ENCODE measurements around the gene ETHE1.
A peak's percentile ranks its signal among the peaks of the same experiment; 100 is the strongest.

ETHE1 gene, protein sequence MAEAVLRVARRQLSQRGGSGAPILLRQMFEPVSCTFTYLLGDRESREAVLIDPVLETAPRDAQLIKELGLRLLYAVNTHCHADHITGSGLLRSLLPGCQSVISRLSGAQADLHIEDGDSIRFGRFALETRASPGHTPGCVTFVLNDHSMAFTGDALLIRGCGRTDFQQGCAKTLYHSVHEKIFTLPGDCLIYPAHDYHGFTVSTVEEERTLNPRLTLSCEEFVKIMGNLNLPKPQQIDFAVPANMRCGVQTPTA
- total RNA-seq = 11.2 to 13.5 reads per million in 2 donors

DNA sequence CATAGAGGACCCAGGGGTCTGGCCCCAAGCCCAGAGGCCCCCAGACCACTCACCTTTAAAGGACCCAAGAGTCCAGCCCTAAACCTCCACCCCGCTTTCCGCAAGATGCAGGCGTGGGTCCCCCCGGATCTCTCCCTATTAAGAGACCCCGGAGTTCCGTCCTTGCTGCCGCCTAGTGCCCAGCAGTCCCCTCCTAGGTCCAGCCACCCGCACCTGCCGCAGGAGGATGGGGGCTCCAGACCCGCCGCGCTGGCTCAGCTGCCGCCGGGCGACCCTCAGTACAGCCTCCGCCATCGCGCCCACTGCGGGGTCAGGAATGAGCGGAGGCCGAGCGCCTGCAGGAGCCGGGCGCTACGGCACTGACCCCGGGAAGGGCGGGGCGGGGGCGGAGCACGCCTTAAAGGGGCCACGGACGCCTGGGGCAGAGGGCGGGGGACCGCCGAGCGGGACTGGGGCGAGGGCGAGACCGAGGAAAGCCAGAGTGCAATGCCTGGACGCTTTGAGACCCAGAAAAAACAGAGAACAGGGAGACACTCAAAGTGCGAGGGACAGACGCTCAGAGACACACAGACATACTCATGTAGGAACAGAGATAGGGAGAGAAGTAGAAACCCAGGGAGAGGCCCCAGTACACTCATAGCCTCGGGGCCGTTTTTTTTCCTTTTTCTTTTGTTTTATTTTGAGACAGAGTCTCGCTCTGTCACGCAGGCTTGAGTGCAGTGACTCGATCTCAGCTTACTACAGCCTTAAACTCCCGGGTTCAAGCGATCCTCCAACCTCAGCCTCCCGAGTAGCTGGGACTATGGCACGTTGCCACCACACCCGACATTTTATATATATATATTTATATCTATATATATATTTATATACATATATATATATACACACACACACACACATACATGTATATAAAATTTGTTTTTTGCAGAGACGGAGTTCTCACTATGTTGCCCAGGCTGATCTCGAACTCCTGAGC is at the start of gene ETHE1:
TSS of gene ETHE1 (minus strand) at position 318 of the 976 bp plus-strand sequence. CDS start at position 294, 24 bp downstream.
- peak; percentile 41 to 83 (median 60) for DNase-seq

DNA sequence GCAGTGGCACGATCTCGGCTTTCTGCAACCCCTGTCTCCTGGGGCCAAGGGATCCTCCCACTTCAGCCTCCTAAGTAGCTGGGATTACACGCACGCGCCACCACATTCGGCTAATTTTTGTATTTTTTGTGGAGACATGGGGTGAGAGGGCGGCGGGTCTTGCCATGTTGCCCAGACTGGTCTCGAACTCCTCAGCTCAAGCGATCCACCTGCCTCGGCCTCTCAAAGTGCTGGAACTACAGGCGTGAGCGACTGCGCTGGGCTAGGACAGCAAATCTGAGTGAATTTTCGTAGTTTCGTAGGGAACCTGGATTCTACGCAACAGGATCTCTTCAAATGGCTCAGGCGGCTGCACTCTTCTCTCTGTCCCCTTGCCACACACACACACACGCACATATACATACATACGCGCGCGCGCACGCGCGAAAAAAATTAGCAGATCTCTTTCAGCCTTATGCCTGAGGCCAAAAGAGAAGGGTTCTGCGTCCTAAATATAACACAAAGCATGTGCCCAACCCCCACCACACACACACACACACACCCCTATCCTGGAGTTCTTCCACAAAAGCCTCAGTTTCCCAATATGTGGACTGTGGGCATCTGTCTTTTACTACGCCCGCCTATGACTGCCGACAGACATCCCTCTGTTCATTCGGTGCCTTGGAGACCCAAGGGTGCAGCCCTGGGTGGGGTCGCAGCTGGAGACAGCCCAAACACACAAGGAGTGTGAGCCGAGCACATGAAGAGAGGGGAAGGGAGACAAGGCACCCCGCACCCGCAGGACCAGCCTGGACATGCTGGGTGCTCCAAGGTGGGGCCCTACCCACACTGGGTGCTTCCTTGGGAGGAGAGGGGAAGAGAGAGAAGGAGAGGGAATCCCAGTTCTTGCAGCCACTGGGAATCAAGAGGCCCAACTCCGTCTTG is 49.2 kb upstream of the ETHE1 start:
- DNase-seq = no peak

- peak; percentile 91 to 99 (median 94) for DNase-seq
Observed at GRCh38 chr19:43575156-43575950, 48.4 kb upstream of the ETHE1 start, which contains the start of the genes PINLYP and XRCC1. PINLYP (plus strand) TSS chr19:43575801; CDS start chr19:43577192, 1,391 bp downstream. XRCC1 (minus strand) TSS chr19:43575527; CDS start chr19:43575458, 69 bp downstream.

- DNase-seq = no peak
Observed at GRCh38 chr19:43574424-43575155, 47.6 kb upstream of the ETHE1 start.

DNA sequence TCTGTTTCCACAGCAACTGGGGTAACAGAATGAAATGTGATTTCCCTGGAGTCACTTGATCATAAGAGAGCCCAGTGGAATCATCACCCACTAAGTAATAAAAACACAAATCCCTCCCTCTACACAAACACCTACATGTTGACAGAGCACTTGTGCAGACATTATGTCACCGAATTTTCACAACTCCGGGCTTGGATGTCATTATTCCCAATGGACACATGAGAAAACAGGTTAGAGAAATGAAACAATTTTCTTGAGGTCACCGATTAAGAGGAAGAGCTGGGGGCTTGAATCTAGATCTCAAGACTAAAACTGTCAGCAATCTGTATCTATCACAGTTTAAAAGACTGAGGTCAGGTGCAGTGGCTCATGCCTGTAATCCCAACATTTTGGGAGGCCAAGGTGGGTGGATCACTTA is 45.2 kb upstream of the ETHE1 start:
- DNase-seq = no peak

DNA sequence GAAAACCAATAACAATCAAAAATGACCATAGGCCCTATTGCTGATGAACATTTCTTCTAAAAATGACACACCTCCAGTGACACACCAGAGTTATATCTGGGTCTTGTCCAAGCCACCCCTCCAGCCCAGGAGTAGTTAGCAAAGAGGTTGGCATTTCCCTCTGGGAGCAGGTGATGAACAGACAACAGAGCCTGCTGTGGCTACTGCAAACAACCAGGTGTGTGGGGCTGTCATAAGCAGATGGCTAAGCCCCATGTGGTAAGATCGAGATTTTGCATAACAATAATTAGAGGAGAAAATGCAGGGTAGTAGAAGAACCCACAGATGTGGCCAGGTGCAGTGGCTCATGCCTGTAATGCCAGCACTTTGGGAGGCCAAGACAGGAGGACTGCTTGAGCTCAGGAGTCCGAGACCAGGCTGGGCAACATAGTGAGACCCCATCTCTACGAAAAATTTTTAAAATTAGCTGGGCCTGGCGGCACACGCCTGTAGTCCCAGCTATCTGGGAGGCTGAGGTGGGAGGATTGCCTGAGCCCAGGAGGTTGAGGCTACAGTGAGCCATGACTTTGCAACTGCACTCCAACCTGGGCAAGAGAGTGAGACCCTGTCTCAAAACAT is 43.3 kb upstream of the ETHE1 start:
- no peak for DNase-seq

DNA sequence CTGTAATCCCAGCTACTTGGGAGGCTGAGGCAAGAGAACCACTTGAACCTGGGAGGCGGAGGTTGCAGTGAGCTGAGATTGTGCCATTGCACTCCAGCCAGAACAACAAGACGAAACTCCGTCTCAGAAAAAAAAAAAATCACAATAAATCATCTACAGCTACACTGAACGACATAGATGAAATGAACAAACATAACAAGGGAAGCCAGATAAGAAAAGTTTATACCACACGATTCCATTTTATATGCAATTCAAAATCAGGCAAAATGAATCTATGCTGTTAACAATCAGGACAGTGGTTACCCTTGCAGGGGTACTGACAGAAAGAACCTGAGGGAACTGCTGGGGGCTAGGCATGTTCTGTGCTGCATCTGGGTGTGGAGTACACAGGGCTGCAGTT is 42.7 kb upstream of the ETHE1 start:
- no peak for DNase-seq

GRCh38 chr19:43564800-43565199 is 37.8 kb upstream of the ETHE1 start:
- no peak for DNase-seq

DNA sequence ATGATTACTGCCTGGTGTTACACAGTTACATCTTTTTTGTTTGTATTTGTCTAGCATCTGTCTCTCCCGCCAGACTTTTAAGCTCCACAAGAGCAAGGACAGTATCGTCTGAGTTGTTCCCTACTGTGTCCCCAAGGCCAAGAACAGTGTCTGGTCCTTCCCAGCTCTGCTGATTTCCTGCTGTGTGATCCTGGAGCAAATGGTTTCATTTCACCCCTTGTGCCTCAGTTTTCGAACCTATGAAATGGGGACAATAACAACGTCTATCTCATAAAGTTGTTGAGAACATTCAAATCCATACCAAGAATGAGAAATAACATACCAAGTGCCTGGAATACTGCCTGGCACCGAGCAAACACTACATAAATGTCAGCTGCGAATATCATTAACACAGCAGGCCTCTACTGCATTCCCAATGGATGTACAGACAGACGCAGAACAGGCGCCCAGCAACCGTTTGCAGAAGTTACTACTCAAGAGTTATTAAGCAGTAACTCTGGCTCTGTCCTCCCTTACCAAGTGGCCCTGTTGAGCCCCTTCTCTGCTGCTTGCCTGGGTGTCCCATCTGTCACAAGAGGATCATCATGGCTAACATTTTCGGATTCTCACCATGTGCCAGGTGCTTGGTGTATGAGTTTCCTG is 36.9 kb upstream of the ETHE1 start:
- no peak for DNase-seq

DNA sequence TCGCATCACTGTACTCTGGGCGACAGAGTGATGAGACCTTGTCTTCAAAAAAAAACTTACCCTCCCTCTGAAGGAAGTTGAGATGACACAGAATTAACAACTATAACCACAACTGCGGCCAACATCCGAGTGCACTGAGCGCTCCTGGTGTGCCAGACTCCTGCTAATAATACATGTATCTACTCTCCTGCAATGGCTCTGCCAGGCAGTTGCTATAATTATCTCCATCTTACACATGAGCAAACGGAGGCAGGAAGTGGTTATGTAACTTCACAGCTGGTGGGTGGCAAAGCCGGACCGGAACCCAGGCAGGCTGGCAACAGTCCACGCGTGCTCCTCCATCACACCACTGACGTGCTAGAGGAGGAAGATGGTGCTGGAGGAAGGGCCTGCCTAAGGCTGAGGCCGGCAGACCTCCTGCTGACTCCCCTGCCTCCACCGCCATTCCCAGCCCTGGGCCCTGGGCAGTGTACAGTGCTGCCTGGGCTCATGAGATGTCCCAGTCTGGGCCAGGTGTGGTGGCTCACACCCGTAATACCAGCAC is 35.8 kb upstream of the ETHE1 start:
- DNase-seq = peak; percentile 28 to 94 (median 56)

GRCh38 chr19:43562226-43562697 is 35.3 kb upstream of the ETHE1 start:
- no peak for DNase-seq

- DNase-seq = no peak
Observed at GRCh38 chr19:43561139-43561970, 34.4 kb upstream of the ETHE1 start.

DNA sequence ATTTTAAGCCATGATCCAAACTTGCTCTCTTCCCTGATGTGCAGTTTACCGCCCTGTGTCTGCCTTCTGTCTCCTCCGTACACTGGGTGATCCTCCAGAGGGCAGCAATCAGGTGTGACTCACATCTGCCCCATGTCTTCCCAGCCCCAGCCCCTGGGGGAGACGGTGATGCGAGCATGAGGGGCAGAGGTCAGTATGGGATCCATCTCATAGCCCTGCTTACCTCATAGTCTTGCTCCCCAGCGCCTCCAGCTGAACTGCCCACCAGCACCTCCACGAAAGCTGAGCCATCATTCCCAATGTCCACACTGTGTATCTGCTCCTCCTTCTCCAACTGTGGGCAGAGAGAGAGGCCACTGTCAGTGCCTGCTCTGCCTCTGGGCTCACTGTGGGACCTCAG is 33.7 kb upstream of the ETHE1 start:
- DNase-seq = no peak

DNA sequence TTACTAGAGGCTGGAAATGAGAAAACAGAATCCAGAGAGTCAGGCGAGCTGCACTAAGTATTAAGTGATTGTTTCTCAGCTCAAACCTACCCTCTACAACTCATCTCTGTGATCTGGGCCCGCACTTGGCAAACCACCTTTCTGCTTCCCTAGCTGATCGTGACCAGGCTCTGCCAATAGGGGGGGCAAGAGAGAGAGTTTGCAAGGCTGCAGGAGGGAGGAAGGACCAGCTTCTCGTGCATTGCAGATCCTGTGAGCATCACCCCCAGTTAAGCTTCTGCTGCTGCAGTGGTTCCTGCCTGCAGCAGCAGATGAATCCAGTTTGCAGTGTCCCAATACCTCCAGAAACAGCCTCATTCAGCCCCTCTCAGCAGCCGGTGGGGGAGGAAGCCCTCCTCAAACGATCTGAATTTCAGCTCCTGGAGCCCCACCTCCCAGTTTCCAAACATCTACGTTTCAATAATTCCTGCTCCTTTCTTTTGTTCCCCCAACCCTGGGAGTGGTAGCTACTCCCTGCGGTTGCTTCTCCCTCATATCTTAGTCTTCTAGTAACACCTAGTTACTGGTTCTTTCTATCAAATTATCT is 28.3 kb upstream of the ETHE1 start:
- DNase-seq = peak; percentile 42 to 85 (median 70)

DNA sequence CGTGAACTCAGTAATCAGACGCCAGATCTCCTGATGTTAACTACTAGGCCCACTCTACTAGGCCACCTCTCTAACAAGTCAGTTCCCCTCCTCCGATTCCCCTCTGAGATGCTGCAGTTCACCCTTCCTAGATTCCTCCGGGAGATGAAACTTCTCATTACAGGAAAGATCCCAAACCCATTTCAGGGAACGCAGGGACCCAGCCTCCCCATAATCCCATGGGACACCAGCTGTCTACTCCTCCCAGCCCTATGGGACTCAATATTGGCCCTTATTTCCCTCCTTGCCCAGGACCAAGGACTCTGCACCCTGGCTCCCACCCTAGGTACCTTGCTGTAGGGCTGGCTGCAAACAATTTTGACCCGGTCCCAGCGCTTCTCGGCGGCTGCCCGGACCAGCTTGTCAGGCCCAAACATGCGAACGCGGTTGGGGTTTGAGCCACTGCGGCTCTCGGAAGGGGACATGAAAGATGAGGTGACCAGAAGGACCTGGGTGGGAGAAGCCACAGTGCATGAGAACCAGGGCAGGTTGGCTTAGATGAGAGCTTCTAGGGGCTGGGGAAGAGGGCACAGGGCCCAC is 27.4 kb upstream of the ETHE1 start:
- no peak for DNase-seq

GRCh38 chr19:43553656-43554055 is 26.7 kb upstream of the ETHE1 start:
- no peak for DNase-seq

DNA sequence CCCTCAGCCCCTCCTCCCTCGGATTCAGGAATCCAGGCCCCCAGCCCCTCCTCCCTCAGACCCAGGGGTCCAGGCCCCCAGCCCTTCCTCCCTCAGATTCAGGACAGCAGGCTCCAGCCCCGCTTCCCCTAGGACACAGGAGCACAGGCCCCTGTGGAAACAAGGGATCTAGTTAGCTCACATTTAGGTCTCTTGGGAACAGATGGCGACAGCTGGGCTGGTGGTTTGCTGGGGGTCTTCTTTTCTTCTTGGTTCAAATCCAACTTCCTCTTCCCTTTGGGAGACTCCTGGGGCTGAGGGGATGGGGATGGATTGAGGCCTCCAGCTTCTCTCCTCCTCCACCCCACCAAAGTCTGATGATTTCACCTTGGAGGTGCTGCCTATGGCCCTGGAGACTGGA is 25.6 kb upstream of the ETHE1 start:
- DNase-seq = no peak

GRCh38 chr19:43552198-43552450 is 25.1 kb upstream of the ETHE1 start:
- DNase-seq = no peak

All from T-helper 2 cell (primary cell).